HL-60 (cell line): ENCODE measurements around the gene SNX9.

ENCODE experiments used
- CTCF ChIP-seq: IDR thresholded peaks from one replicate; pipeline ENCODE4 v1.5.1; 2011; ENCODE audit warnings: low read length, control low read depth, inconsistent platforms; ENCODE audit not compliant: insufficient read depth
- POLR2AphosphoS5 ChIP-seq: IDR thresholded peaks from 2 replicates; pipeline ENCODE4 v1.6.1; 2012; ENCODE audit warnings: low read depth
- SPI1 ChIP-seq: IDR thresholded peaks from 2 replicates; pipeline ENCODE4 v1.6.1; 2012; ENCODE audit warnings: low read depth, mild to moderate bottlenecking, borderline replicate concordance

DNA sequence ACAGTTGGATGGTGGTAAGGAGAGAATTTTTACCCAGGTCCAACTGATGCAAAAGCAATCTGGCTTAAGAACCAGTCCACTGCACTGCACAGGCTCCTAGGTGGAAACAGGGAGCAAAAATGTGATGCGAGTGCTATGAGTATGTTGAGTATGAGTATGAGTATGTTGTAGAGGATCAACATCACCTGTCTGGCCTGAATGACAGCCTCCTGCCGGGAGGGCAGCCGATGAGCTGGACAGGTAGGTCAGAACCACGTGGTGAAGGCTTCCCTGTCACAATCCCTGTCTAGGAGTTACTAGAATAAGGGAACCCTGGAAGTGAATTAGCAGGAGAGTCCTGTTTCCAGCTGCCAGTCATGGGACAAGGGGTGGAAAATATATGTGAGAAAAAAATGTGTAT is 44.3 kb upstream of the SNX9 start:
- TF ChIP-seq CTCF (no peak), SPI1 (no peak), POLR2AphosphoS5 (no peak)
